Measurements from ENCODE around the gene FBL.

FBL gene

DNA sequence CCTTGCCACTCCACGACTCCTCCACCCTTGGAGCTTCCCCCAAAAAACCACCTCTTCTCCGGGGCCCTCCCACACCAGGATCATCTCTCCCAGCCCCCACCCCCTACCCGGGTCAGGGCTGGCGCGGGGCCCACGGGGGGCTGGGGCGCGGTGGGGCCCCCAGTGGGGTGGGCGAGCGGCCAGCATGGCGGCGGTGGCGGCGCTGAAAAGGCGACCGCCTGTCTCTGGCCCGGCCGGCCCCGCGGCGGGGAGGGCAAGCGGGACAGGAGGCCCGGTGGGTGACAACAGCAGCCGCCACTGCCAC is 13.1 kb downstream of the FBL start:
- TF ChIP-seq, protein P1, sequence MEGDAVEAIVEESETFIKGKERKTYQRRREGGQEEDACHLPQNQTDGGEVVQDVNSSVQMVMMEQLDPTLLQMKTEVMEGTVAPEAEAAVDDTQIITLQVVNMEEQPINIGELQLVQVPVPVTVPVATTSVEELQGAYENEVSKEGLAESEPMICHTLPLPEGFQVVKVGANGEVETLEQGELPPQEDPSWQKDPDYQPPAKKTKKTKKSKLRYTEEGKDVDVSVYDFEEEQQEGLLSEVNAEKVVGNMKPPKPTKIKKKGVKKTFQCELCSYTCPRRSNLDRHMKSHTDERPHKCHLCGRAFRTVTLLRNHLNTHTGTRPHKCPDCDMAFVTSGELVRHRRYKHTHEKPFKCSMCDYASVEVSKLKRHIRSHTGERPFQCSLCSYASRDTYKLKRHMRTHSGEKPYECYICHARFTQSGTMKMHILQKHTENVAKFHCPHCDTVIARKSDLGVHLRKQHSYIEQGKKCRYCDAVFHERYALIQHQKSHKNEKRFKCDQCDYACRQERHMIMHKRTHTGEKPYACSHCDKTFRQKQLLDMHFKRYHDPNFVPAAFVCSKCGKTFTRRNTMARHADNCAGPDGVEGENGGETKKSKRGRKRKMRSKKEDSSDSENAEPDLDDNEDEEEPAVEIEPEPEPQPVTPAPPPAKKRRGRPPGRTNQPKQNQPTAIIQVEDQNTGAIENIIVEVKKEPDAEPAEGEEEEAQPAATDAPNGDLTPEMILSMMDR (IDR thresholded peaks at IDR 0.05): no peak
- no peak for DNase-seq
- peak overlapping the region; percentile 89 for H3K27ac Mint-ChIP-seq
- H3K4me1 Mint-ChIP-seq: peaks cover 41% of the 10 kb centered on the region
- H3K27me3 Mint-ChIP-seq (ENCODE audit: low read depth, poor library complexity): no peaks in the 10 kb centered on the region
- H3K9me3 Mint-ChIP-seq: no peaks in the 10 kb centered on the region
- H3K36me3 Mint-ChIP-seq (ENCODE audit: low read depth): peaks cover 71% of the 10 kb centered on the region
- H3K4me3 Mint-ChIP-seq: peak overlapping the region; percentile 92

DNA sequence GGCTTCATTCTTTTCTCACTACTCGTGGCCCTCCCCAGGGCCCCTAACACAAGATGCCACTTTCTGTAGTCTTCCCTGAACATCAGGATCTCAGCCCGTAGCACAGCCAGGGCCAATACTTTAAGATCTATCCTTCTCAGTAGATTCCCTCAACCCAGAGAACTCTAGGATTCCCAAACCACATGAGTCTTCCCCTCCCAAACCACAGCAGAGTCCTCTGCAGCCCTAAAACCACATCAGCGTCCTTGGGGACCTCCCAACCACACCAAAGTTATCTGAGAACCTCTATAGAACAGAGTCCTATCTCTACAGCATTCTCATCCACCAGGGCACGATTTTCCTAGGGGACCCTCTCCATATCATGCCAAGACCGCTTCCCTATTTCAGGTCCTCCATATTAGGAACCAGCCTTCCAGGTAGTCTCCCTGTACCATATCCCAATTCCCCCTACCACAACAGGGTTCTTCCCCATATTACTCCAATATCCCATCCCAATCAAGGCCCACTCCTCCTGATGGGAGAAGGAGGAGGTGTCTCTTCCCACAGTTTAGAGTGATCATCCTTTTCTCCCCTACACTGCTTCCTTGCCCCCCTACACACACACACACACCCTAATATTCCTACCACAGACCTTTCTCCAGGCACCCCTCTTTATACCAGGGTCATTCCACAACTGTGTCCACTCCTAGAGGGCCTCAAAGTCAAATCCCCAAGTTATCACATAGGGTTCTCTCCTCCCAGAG is 13.7 kb downstream of the FBL start:
- DNase-seq: no peak
- peak overlapping the region; percentile 92 for H3K4me3 Mint-ChIP-seq
- peaks cover 41% of the 10 kb centered on the region for H3K4me1 Mint-ChIP-seq
- no peaks in the 10 kb centered on the region for H3K27me3 Mint-ChIP-seq (ENCODE audit: low read depth, poor library complexity)
- H3K36me3 Mint-ChIP-seq (ENCODE audit: low read depth): peaks cover 72% of the 10 kb centered on the region
- TF ChIP-seq, protein P1 (IDR thresholded peaks at IDR 0.05): no peak
- peak overlapping the region; percentile 89 for H3K27ac Mint-ChIP-seq
- H3K9me3 Mint-ChIP-seq: no peaks in the 10 kb centered on the region

DNA sequence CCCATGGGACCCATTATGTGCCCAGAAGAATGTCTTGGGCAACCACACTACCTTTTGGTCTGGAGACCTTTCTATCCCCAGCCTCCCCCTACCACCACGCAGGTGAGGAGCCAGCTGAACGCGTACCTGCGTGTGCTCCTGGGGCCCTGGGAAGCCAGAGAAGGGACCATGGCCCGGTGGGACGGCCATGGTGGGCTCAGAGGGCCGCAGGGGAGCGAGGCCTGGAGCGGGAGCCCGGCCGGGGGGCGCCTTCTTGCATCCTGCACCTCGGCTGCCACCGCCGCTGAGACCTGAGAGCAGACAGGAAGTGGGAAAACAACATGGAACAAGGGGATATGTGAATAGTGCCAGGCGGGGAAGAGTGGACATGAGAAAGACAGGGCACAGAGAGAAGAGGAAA is 14.5 kb downstream of the FBL start:
- DNase-seq: no peak
- Mint-ChIP-seq H3K4me3 (peak overlapping the region; percentile 92), H3K27ac (peak overlapping the region; percentile 69), H3K9me3 (no peaks in the 10 kb centered on the region), H3K36me3 (ENCODE audit: low read depth) (peaks cover 63% of the 10 kb centered on the region), H3K4me1 (peaks cover 41% of the 10 kb centered on the region), H3K27me3 (ENCODE audit: low read depth, poor library complexity) (no peaks in the 10 kb centered on the region)
- TF ChIP-seq, protein P1 (IDR thresholded peaks at IDR 0.05): no peak

DNA sequence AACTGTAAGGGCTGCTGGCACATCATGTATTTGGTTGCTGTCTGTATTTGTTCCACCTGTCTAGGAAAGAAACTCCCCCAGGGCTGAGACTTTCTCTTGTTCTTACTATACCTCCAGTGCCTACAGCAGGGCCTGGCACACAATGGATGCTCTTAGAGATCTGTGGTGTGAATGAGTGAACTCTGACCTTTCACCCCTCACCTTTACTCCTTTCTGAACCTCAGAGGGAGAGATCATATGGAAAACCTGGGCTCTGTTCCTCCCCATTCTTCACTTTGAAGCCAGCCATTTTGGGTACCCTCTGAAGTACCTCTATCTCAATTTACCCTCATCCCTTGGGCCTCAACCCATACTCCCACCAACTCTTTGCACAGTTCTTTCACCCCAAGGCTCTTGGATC is 15.3 kb downstream of the FBL start:
- TF ChIP-seq, protein P1 (IDR thresholded peaks at IDR 0.05): no peak
- Mint-ChIP-seq H3K4me3 (peak overlapping the region; percentile 29), H3K36me3 (ENCODE audit: low read depth) (peaks cover 57% of the 10 kb centered on the region), H3K27me3 (ENCODE audit: low read depth, poor library complexity) (no peaks in the 10 kb centered on the region), H3K4me1 (peaks cover 41% of the 10 kb centered on the region), H3K27ac (peak overlapping the region; percentile 28), H3K9me3 (no peaks in the 10 kb centered on the region)
- no peak for DNase-seq

DNA sequence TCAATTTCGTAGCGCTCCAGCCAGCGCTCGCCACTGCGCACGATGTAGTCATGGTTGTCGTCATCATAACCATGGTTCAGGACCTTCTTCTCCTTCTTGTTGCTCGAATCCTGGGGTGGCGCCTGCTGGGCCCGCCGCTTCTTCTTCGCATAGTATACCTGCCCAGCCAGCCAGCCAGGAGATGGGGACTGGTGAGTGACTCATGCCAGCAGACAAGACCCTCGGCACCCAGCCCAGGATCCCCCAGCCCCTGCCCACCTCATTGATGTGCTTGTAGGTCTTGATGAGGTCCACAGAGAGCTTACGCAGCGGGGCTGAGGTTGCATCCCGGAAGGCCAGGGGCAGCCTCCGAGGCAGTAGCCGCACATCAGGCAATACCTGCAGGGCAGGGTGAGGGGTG is 15.8 kb downstream of the FBL start:
- Mint-ChIP-seq H3K27me3 (ENCODE audit: low read depth, poor library complexity) (no peaks in the 10 kb centered on the region), H3K36me3 (ENCODE audit: low read depth) (peaks cover 57% of the 10 kb centered on the region), H3K27ac (no peak overlapping the region), H3K9me3 (no peaks in the 10 kb centered on the region), H3K4me3 (no peak overlapping the region), H3K4me1 (peaks cover 41% of the 10 kb centered on the region)
- DNase-seq: no peak
- TF ChIP-seq, protein P1 (IDR thresholded peaks at IDR 0.05): no peak

DNA sequence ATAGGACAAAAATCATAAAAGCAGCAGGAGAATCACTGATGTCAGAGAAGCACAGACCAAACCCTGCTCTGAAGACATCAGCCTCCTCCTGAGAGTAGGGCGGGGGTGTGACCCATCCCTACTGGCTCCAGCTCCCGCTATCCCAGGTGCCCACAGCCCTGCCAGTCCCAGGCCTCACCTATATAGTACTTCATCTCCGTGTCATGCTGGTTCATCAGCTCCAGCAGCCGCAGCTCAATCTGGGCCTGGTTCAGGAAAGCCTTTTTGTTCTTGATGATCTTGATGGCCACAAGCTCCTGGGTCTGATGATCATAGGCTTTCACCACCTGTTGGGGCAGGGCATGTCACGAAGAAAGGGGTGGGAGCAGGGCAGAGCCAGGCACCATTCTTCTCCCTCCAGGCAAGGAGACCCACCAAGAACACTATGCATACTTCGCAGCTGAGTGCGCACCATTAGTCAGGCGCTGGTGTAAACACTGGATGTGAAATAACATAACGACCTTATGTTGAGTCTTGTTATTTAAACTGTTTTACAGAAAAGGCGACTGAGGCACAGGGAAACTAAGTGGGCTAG is 16.4 kb downstream of the FBL start:
- TF ChIP-seq, protein P1 (IDR thresholded peaks at IDR 0.05): no peak
- Mint-ChIP-seq H3K9me3 (no peaks in the 10 kb centered on the region), H3K4me3 (no peak overlapping the region), H3K27ac (no peak overlapping the region), H3K36me3 (ENCODE audit: low read depth) (peaks cover 57% of the 10 kb centered on the region), H3K4me1 (peaks cover 41% of the 10 kb centered on the region), H3K27me3 (ENCODE audit: low read depth, poor library complexity) (no peaks in the 10 kb centered on the region)
- DNase-seq: no peak

All from nephron progenitor cell (in vitro differentiated cells).